ENCODE data around the gene ROGDI. TPM values are rescaled to one million over a fixed set of nuclear protein-coding genes. Genes with fewer than 3 reads are reported as not detected.

Gene ROGDI
- polyA plus RNA-seq, 1 of the 3 experiments (the other 2 are of a cell fraction), result 33.6 TPM

DNA sequence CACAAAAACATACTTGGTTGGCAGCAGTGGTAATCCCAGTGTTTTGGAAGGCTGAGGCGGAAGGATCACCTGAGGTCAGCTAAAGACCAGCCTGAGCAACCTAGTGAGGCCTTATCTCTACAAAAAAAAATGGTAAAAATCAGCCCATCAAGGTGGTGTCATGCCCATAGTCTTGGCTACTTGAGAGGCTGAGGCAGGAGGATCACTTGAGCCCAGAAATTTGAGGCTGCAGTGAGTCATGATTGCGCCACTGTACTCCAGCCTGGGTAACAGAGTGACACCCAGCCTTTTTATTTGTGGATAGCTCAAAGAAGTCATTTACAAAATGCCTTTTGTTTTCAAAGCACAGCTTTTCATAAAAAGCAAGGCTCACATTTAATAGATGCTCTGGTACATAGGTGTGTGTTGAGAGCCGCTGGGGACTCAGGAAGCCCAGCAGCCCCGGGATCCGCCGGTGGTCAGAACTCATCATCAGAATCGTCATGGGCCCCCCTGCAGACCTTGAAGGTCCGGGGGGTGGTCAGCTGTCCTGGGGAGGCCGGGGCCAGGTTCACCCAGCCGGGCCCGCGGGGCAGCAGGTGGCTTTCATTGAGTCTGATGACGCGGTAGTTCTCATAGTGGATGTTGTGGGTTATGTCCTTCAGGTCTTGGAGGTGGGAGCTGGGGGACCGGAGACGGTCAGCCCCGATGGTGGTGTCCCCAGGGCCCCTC is 24.9 kb downstream of the ROGDI start:
- no peaks in the 10 kb centered on the region for H3K27me3 ChIP-seq (ENCODE audit: insufficient read depth)
- WGBS (ENCODE audit: low lambda C conversion rate), result 82% methylated on average over 5 of the region's 17 CpGs
- TF ChIP-seq TAF1 (IDR thresholded peaks at IDR 0.05; ENCODE audit: borderline replicate concordance, low read depth, low read length), result no peak
- TF ChIP-seq EP300 (IDR thresholded peaks at IDR 0.05; ENCODE audit: borderline replicate concordance in 1 of 2, low read depth in 1 of 2, low read length in 1 of 2), result no peak
- TF ChIP-seq GATA2 (CRISPR knock-in tag; IDR thresholded peaks at IDR 0.05), result no peak
- TF ChIP-seq JUND (IDR thresholded peaks at IDR 0.05), result no peak
- no peak for TF ChIP-seq MEF2A (IDR thresholded peaks at IDR 0.05; ENCODE audit: borderline replicate concordance, low read depth)
- TF ChIP-seq, protein P1, sequence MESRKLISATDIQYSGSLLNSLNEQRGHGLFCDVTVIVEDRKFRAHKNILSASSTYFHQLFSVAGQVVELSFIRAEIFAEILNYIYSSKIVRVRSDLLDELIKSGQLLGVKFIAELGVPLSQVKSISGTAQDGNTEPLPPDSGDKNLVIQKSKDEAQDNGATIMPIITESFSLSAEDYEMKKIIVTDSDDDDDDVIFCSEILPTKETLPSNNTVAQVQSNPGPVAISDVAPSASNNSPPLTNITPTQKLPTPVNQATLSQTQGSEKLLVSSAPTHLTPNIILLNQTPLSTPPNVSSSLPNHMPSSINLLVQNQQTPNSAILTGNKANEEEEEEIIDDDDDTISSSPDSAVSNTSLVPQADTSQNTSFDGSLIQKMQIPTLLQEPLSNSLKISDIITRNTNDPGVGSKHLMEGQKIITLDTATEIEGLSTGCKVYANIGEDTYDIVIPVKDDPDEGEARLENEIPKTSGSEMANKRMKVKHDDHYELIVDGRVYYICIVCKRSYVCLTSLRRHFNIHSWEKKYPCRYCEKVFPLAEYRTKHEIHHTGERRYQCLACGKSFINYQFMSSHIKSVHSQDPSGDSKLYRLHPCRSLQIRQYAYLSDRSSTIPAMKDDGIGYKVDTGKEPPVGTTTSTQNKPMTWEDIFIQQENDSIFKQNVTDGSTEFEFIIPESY (IDR thresholded peaks at IDR 0.05; ENCODE audit: borderline replicate concordance, low read depth), result no peak
- TF ChIP-seq SMC3 (IDR thresholded peaks at IDR 0.05; ENCODE audit: low read depth, low read length), result no peak
- no peak for TF ChIP-seq RAD21 (IDR thresholded peaks at IDR 0.05; ENCODE audit: low read length)
- no peak for TF ChIP-seq TCF12 (IDR thresholded peaks at IDR 0.05)
- TF ChIP-seq, protein P2, sequence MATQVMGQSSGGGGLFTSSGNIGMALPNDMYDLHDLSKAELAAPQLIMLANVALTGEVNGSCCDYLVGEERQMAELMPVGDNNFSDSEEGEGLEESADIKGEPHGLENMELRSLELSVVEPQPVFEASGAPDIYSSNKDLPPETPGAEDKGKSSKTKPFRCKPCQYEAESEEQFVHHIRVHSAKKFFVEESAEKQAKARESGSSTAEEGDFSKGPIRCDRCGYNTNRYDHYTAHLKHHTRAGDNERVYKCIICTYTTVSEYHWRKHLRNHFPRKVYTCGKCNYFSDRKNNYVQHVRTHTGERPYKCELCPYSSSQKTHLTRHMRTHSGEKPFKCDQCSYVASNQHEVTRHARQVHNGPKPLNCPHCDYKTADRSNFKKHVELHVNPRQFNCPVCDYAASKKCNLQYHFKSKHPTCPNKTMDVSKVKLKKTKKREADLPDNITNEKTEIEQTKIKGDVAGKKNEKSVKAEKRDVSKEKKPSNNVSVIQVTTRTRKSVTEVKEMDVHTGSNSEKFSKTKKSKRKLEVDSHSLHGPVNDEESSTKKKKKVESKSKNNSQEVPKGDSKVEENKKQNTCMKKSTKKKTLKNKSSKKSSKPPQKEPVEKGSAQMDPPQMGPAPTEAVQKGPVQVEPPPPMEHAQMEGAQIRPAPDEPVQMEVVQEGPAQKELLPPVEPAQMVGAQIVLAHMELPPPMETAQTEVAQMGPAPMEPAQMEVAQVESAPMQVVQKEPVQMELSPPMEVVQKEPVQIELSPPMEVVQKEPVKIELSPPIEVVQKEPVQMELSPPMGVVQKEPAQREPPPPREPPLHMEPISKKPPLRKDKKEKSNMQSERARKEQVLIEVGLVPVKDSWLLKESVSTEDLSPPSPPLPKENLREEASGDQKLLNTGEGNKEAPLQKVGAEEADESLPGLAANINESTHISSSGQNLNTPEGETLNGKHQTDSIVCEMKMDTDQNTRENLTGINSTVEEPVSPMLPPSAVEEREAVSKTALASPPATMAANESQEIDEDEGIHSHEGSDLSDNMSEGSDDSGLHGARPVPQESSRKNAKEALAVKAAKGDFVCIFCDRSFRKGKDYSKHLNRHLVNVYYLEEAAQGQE (IDR thresholded peaks at IDR 0.05; ENCODE audit: low read depth, low read length), result no peak
- TF ChIP-seq EZH2phosphoT487 (IDR thresholded peaks at IDR 0.05; ENCODE audit: borderline replicate concordance, low read depth), result no peak
- TF ChIP-seq GABPA (IDR thresholded peaks at IDR 0.05; ENCODE audit: low read depth), result no peak
- TF ChIP-seq, protein P3, sequence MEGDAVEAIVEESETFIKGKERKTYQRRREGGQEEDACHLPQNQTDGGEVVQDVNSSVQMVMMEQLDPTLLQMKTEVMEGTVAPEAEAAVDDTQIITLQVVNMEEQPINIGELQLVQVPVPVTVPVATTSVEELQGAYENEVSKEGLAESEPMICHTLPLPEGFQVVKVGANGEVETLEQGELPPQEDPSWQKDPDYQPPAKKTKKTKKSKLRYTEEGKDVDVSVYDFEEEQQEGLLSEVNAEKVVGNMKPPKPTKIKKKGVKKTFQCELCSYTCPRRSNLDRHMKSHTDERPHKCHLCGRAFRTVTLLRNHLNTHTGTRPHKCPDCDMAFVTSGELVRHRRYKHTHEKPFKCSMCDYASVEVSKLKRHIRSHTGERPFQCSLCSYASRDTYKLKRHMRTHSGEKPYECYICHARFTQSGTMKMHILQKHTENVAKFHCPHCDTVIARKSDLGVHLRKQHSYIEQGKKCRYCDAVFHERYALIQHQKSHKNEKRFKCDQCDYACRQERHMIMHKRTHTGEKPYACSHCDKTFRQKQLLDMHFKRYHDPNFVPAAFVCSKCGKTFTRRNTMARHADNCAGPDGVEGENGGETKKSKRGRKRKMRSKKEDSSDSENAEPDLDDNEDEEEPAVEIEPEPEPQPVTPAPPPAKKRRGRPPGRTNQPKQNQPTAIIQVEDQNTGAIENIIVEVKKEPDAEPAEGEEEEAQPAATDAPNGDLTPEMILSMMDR (IDR thresholded peaks at IDR 0.05), result no peak
- TF ChIP-seq RCOR1 (IDR thresholded peaks at IDR 0.05; ENCODE audit: low read length), result no peak
- no peak for TF ChIP-seq NRF1 (IDR thresholded peaks at IDR 0.05; ENCODE audit: low read depth, low read length)
- no peak for TF ChIP-seq MXI1 (IDR thresholded peaks at IDR 0.05; ENCODE audit: low read depth, low read length)
- TF ChIP-seq, protein P4, sequence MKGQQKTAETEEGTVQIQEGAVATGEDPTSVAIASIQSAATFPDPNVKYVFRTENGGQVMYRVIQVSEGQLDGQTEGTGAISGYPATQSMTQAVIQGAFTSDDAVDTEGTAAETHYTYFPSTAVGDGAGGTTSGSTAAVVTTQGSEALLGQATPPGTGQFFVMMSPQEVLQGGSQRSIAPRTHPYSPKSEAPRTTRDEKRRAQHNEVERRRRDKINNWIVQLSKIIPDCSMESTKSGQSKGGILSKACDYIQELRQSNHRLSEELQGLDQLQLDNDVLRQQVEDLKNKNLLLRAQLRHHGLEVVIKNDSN (IDR thresholded peaks at IDR 0.05; ENCODE audit: borderline replicate concordance, low read depth), result no peak
- H3K4me2 ChIP-seq, result no peak overlapping the region
- no peaks in the 10 kb centered on the region for H3K36me3 ChIP-seq (replicated peaks in 1 of 2; ENCODE audit: control insufficient read depth in 1 of 2, insufficient read depth in 2 of 2, low read length in 1 of 2)
- H4K20me1 ChIP-seq (ENCODE audit: insufficient read depth), result no peaks in the 10 kb centered on the region
- peaks cover 0 to 2% of the 10 kb centered on the region in 2 experiments; a peak in 1 of 4 replicates for H3K4me1 ChIP-seq (ENCODE audit: control insufficient read depth in 1 of 2, insufficient read depth in 2 of 2, low read depth in 1 of 2, low read length in 1 of 2)
- ChIA-PET POLR2A (no interaction called here), CTCF (interaction anchor here (1.7 kb wide), 1 partner anchor 9 kb away, joined by 4 read pairs; no protein-coding TSS in a partner anchor)
- no peaks in the 10 kb centered on the region for H3K79me2 ChIP-seq (ENCODE audit: insufficient read depth)
- H2AFZ ChIP-seq (ENCODE audit: low read depth), result no peak overlapping the region
- no peak overlapping the region for H3K4me3 ChIP-seq (ENCODE audit: low read depth in 2 of 2, low read length in 1 of 2)
- H3K9me3 ChIP-seq, result no peaks in the 10 kb centered on the region
- no peaks in the 10 kb centered on the region for H3K9me2 ChIP-seq
- no peaks in the 10 kb centered on the region for H3F3A ChIP-seq (replicated peaks; ENCODE audit: insufficient read depth)
- no peak overlapping the region for H3K9ac ChIP-seq
- DNase-seq, result no peak
- no peak overlapping the region for H3K27ac ChIP-seq (ENCODE audit: low read depth in 2 of 2, low read length in 1 of 2)
